Spleen (tissue), 11 donors: ENCODE data around the gene PRSS23. TPM values are rescaled to one million over a fixed set of nuclear protein-coding genes. Genes with fewer than 3 reads are reported as not detected.

Experiments
- DNase-seq: peaks from one replicate; pipeline ENCODE4 v3.0.0-alpha.2; 2020
- H3K27ac ChIP-seq, 8 donors: fragments of 200-600 bp; sonication (generic) in 7 of 8; 1 replicate in 4 of 8; 2 replicates in 4 of 8; pipeline versions ENCODE4 v1.5.0 to v1.8.0; 2016 to 2021; ENCODE audit warnings: inconsistent platforms in 4 of 8, mild to moderate bottlenecking in 4 of 8, moderate library complexity in 1 of 8
- H3K27me3 ChIP-seq, 7 donors: fragments of 200-600 bp; sonication (generic) in 6 of 7; replicated peaks in 1 of 7; 1 replicate in 4 of 7; 2 replicates in 3 of 7; pipeline versions ENCODE4 v1.5.0 to v1.8.0; 2016 to 2021; ENCODE audit warnings: inconsistent platforms in 3 of 7, mild to moderate bottlenecking in 1 of 7
- H3K36me3 ChIP-seq, 6 donors: fragments of 200-600 bp; sonication (generic) in 5 of 6; 1 replicate in 4 of 6; 2 replicates in 2 of 6; pipeline versions ENCODE4 v1.5.0 to v1.8.0; 2016 to 2021; ENCODE audit warnings: inconsistent platforms in 2 of 6
- H3K4me1 ChIP-seq, 6 donors: fragments of 200-600 bp; sonication (generic) in 5 of 6; 1 replicate in 3 of 6; 2 replicates in 3 of 6; pipeline versions ENCODE4 v1.5.0 to v1.8.0; 2016 to 2021; ENCODE audit warnings: inconsistent platforms in 3 of 6
- H3K4me3 ChIP-seq, 8 donors: fragments of 200-600 bp; sonication (generic) in 7 of 8; 1 replicate in 4 of 8; 2 replicates in 4 of 8; pipeline versions ENCODE4 v1.5.0 to v1.8.0; 2016 to 2021; ENCODE audit warnings: inconsistent platforms in 4 of 8, mild to moderate bottlenecking in 4 of 8, moderate library complexity in 2 of 8
- H3K9me3 ChIP-seq, 8 donors: fragments of 200-600 bp; sonication (generic) in 7 of 8; 1 replicate in 4 of 8; 2 replicates in 4 of 8; pipeline versions ENCODE4 v1.5.0 to v1.8.0; 2016 to 2021; ENCODE audit warnings: inconsistent platforms in 4 of 8
- CTCF ChIP-seq, 11 experiments: fragments of 200-600 bp in 7 of 11; fragments of 450-650 bp in 4 of 11; sonication (generic) in 4 of 11; IDR thresholded peaks in 8 of 11; conservative IDR thresholded peaks in 3 of 11; 1 replicate in 7 of 11; 2 replicates in 4 of 11; pipeline versions ENCODE4 v1.4.0 to v1.8.0; 2016 to 2021; ENCODE audit warnings: antibody characterized with exemption in 11 of 11, inconsistent platforms in 4 of 11, mild to moderate bottlenecking in 1 of 11
- POLR2A ChIP-seq, 3 donors: fragments of 450-650 bp; IDR thresholded peaks; one replicate each; pipeline ENCODE4 v1.5.1; 2017; ENCODE audit warnings: antibody characterized with exemption in 3 of 3, mild to moderate bottlenecking in 1 of 3
- POLR2AphosphoS5 ChIP-seq, 3 donors: sonication (generic); formaldehyde crosslinking; IDR thresholded peaks; one replicate each; pipeline ENCODE4 v1.5.1; 2017; ENCODE audit warnings: antibody characterized with exemption in 3 of 3
- whole genome bisulfite sequencing, 5 donors: extraction: QIAGEN DNeasy Blood & Tissue Kit in 3 of 5; methylation state at CpG; one replicate each; pipeline versions ENCODE4 v1.1.5 to v1.1.7; 2013 to 2018; 5-methylcytosine and 5-hydroxymethylcytosine counted together
- intact Hi-C: fragments of 100-400 bp; cut with DNase I; formaldehyde crosslinking; loops from one replicate; pipeline ENCODE4 v1.15.0; 2023; ENCODE audit warnings: low total_unique reads
- polyA plus RNA-seq, 3 donors: library from polyadenylated mRNA; stranded (reverse); fragments of 200-250 nt; gene quantifications; one replicate each; pipeline ENCODE4 v1.2.1, GENCODE V29; 2013
- total RNA-seq, 7 donors: library from RNA; depleted of rRNA in 3 of 7; stranded (reverse); fragments of >200 nt in 3 of 7; fragmentation: NEBNext Ultra II Directional in 4 of 7; extraction: Animal tissue kit (Norgen Biotek cat#: 25700) in 4 of 7; gene quantifications; one replicate each; pipeline versions ENCODE4 v1.1.0 to v1.2.1, GENCODE V29; 2016 to 2021
- donor health status: healthy with polysubstance abuse.
- donor health status: DM: no; HTN: no; CAD: no; lungs with moderate emphysema.
- donor health status: DM: no; HTN: no; CAD: no.
- donor health status: Bipolar disorder and iron deficiency.
- donor health status: healthy.
- donor health status: DM: no; HTN: no; CAD: no.
- donor health status: DM: yes; HTN: yes; CAD: no.

The PRSS23 gene
- total and polyA plus RNA-seq, 10 donors: 1.5 to 28.0 (median 12.1) TPM

GRCh38 chr11:86787656-86788055, 12.7 kb upstream of the PRSS23 start:
- TF ChIP-seq POLR2A (IDR thresholded peaks at IDR 0.05) (no peak), POLR2AphosphoS5 (IDR thresholded peaks at IDR 0.05) (no peak), CTCF (IDR thresholded peaks at IDR 0.05 in 8 of 11, conservative IDR thresholded peaks at IDR 0.05 in 3 of 11) (no peak)
- H3K9me3 ChIP-seq: no peaks in the 10 kb centered on the region
- intact Hi-C loops: no loop called here
- H3K4me3 ChIP-seq: no peak overlapping the region
- no peaks in the 10 kb centered on the region for H3K36me3 ChIP-seq
- H3K27ac ChIP-seq: no peak overlapping the region
- no peak for DNase-seq
- no peaks in the 10 kb centered on the region for H3K4me1 ChIP-seq
- no peaks in the 10 kb centered on the region for H3K27me3 ChIP-seq

GRCh38 chr11:86790195-86790725, 10.1 kb upstream of the PRSS23 start:
- Histone ChIP-seq H3K4me1 (no peaks in the 10 kb centered on the region), H3K9me3 (no peaks in the 10 kb centered on the region), H3K36me3 (no peaks in the 10 kb centered on the region), H3K27ac (no peak overlapping the region), H3K27me3 (no peaks in the 10 kb centered on the region), H3K4me3 (no peak overlapping the region)
- no peak for DNase-seq
- no peak for TF ChIP-seq POLR2AphosphoS5 (IDR thresholded peaks at IDR 0.05)
- no peak for TF ChIP-seq POLR2A (IDR thresholded peaks at IDR 0.05)
- no peak for TF ChIP-seq CTCF (IDR thresholded peaks at IDR 0.05 in 8 of 11, conservative IDR thresholded peaks at IDR 0.05 in 3 of 11)
- intact Hi-C loops: no loop called here

DNA sequence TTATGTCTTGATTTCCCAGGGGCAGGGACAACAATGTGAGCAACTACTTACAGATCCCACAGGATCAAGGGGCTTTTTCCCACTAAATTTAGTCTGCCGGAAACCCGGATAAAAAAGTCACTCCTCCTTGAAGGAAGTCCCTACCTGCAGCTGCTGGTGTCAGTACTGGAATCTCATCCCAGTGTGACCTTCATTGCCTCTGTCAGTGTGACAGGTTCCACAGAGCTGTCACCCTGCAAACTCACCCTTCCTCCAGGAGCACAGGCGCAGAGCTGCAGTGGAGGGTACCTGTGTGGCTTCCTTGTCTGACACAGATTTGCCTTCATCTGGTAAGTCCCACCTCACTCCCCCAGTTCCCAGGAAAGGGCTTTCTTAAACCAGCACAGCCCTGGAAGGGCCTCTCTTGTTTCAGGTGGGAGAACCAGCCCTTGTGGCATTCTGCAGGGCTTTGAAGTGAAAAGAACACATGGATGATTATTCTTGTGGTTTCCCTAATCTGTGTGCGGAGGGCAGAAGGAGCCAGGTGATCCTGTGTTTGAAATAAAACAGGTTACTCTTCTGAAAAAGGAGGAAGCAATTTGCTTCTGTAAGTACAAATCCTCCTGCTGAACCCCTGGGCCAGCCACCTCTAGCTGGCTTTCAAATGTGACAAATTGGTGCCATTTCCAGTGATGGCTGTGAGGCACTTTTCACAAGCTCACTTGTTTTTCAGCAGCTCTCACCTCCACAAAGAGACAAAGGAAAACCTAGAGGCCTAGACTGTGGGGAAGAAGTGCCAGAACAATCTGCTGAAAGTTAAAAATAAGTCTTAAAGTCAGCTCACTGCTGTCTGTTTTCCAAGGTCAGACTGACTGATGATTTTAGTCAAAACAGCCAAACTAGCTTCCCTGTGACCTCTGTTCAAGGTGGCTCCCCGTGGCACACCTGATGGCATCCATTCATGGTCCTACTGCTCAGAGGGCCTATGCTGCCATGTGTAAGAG, 9.2 kb upstream of the PRSS23 start:
- no peaks in the 10 kb centered on the region for H3K36me3 ChIP-seq
- H3K27me3 ChIP-seq: no peaks in the 10 kb centered on the region
- H3K4me1 ChIP-seq: no peaks in the 10 kb centered on the region
- intact Hi-C loops: no loop called here
- no peak overlapping the region for H3K4me3 ChIP-seq
- WGBS, 5 donors: 81 to 90% (median 88%) methylated on average over 4 to 5 of the region's 5 CpGs
- no peak overlapping the region for H3K27ac ChIP-seq
- no peak for DNase-seq
- TF ChIP-seq POLR2A (IDR thresholded peaks at IDR 0.05) (no peak), CTCF (IDR thresholded peaks at IDR 0.05 in 8 of 11, conservative IDR thresholded peaks at IDR 0.05 in 3 of 11) (no peak), POLR2AphosphoS5 (IDR thresholded peaks at IDR 0.05) (no peak)
- H3K9me3 ChIP-seq: no peaks in the 10 kb centered on the region

GRCh38 chr11:86792150-86792549, 8.2 kb upstream of the PRSS23 start:
- no peak for TF ChIP-seq CTCF (IDR thresholded peaks at IDR 0.05 in 8 of 11, conservative IDR thresholded peaks at IDR 0.05 in 3 of 11)
- no peak for TF ChIP-seq POLR2AphosphoS5 (IDR thresholded peaks at IDR 0.05)
- no peak for TF ChIP-seq POLR2A (IDR thresholded peaks at IDR 0.05)
- Histone ChIP-seq H3K4me3 (no peak overlapping the region), H3K36me3 (no peaks in the 10 kb centered on the region), H3K27me3 (no peaks in the 10 kb centered on the region), H3K4me1 (no peaks in the 10 kb centered on the region), H3K27ac (no peak overlapping the region), H3K9me3 (no peaks in the 10 kb centered on the region)
- no peak for DNase-seq
- intact Hi-C loops: no loop called here
- 56 to 81% (median 68%) methylated on average over 3 of the region's 3 CpGs for WGBS, 5 donors
